OCI-LY1 (cell line): Measurements from ENCODE around the gene NOS3.

ENCODE experiments used
- CTCF ChIP-seq: fragments of 200-600 bp; sonication (generic), shearing (Covaris generic); IDR thresholded peaks from 2 replicates; pipeline ENCODE4 v1.5.1; 2017; ENCODE audit warnings: mild to moderate bottlenecking, antibody characterized with exemption, low read length, moderate library complexity, mixed read lengths
- EZH2 ChIP-seq: fragments of 200-600 bp; sonication (generic), shearing (Covaris generic); IDR thresholded peaks from 2 replicates; pipeline ENCODE4 v1.8.0; 2017; ENCODE audit warnings: borderline replicate concordance, mixed run types, mild to moderate bottlenecking, antibody characterized with exemption, low read length, moderate library complexity, mixed read lengths

GRCh38 chr7:150966002-150966401 is 24.8 kb upstream of the NOS3 start:
- no peak for TF ChIP-seq CTCF
- no peak for TF ChIP-seq EZH2
